Body of pancreas (tissue), 4 donors: ENCODE measurements around the gene STAMBP.

Experiments
- POLR2A ChIP-seq, 3 donors: fragments of 450-650 bp; IDR thresholded peaks; one replicate each; pipeline ENCODE4 v1.6.1; 2016; ENCODE audit warnings: antibody characterized with exemption in 3 of 3, mild to moderate bottlenecking in 2 of 3
- TF ChIP-seq, protein P1 (sequence below), 7 experiments: fragments of 450-650 bp in 4 of 7; fragments of 200-600 bp in 3 of 7; sonication (generic) in 3 of 7; IDR thresholded peaks; one replicate each; pipeline ENCODE4 v1.5.1; 2016 to 2019; ENCODE audit warnings: antibody characterized with exemption in 7 of 7

DNA sequence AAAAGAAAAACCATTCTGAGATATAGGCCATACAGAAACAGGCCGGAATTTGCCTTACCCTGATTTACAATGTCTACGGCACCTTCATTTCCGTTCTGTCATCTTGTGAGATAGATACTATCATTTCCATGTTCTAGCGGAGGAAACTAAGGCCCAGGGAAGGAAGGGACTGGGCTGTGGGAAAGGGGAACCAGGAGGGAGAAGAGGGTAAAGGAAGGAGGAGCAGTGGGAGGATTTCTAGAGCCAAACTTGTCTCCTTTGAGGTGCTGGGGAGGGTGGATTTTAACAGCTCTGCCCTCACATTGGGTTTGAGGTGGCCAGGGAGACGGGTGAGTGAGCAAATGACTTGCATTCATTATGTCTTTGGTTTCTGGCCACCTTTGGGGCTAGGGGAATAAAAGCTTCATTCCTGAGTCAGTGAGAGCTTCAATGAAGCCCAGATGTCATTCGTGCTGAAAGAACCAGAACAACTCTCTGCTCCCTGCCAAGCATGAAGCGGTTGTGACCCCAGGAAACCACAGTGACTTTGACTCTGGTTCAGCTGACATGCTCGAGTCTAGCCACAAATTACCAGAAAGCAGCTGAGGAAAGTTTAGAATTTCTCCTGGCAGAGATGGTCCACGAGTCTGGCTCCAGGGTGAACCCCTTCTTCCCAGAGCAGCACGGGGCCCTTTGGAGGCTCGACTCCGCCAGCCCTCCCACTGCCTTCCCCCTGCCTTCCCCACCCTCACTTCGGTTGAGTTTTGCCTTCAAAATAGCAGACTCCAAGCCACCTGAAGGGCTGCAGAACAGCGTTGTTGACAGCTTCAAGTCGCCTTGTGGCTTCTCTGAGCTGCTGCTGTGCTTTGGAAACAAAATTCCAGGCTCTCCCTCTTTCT is 67.8 kb downstream of the STAMBP start:
- TF ChIP-seq, protein P1, sequence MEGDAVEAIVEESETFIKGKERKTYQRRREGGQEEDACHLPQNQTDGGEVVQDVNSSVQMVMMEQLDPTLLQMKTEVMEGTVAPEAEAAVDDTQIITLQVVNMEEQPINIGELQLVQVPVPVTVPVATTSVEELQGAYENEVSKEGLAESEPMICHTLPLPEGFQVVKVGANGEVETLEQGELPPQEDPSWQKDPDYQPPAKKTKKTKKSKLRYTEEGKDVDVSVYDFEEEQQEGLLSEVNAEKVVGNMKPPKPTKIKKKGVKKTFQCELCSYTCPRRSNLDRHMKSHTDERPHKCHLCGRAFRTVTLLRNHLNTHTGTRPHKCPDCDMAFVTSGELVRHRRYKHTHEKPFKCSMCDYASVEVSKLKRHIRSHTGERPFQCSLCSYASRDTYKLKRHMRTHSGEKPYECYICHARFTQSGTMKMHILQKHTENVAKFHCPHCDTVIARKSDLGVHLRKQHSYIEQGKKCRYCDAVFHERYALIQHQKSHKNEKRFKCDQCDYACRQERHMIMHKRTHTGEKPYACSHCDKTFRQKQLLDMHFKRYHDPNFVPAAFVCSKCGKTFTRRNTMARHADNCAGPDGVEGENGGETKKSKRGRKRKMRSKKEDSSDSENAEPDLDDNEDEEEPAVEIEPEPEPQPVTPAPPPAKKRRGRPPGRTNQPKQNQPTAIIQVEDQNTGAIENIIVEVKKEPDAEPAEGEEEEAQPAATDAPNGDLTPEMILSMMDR (IDR thresholded peaks at IDR 0.05), result no peak
- TF ChIP-seq POLR2A (IDR thresholded peaks at IDR 0.05), result no peak
